ENCODE data around the gene MAPK8.

- TF ChIP-seq CTCF (conservative IDR thresholded peaks at IDR 0.05) (no peak), EZH2 (IDR thresholded peaks at IDR 0.05; ENCODE audit: low read depth) (no peak)
Observed at GRCh38 chr10:48482207-48482606, 175.7 kb downstream of the MAPK8 start.

All from PC-9 (cell line).